Endothelial cell of umbilical vein (primary cell): Measurements from ENCODE around the gene MAP4K4. TPM values are rescaled to one million over a fixed set of nuclear protein-coding genes. Genes with fewer than 3 reads are reported as not detected.

Experiments
- BruUV-seq: library from RNA; stranded (reverse); fragments of 400-500 nt; replicated peaks from 2 replicates; lab custom pipeline; 2021; lab: Mats Ljungman, UMichigan
- CTCF ChIA-PET: fragments of 300-600, 350-600 bp; sonication (Branson Sonifier 250); formaldehyde crosslinking; loops from one replicate; lab custom pipeline; 2021; ENCODE audit warnings: antibody characterized with exemption, inconsistent platforms; lab: Charles Lee
- POLR2A ChIA-PET: fragments of 300-600, 350-600 bp; sonication (Branson Sonifier 250); formaldehyde crosslinking; loops from one replicate; lab custom pipeline; 2021; ENCODE audit warnings: antibody characterized with exemption, inconsistent platforms; lab: Charles Lee
- DNase-seq: peaks from one replicate; pipeline ENCODE4 v3.0.0-alpha.2; 2011; ENCODE audit warnings: low read depth, low spot score
- FAIRE-seq: peaks from 2 replicates; lab custom pipeline; 2011; peaks lifted over from hg19 to GRCh38; lab: Jason Lieb, UNC
- H2AFZ ChIP-seq: 2 replicates; pipeline ENCODE4 v1.6.0; 2012; ENCODE audit warnings: low read depth, low read length, control low read depth, inconsistent platforms
- H3K27ac ChIP-seq: 2 replicates; pipeline ENCODE4 v1.5.1; 2011; ENCODE audit warnings: low read depth, mild to moderate bottlenecking, control low read depth, low read length, moderate library complexity; ENCODE audit not compliant: insufficient read depth
- H3K27me3 ChIP-seq, 2 experiments: 2 replicates each; pipeline versions ENCODE4 v1.6.0 to v1.6.1; 2011; ENCODE audit warnings: low read length in 2 of 2, mixed read lengths in 1 of 2; ENCODE audit not compliant: control insufficient read depth in 2 of 2, insufficient read depth in 2 of 2
- H3K36me3 ChIP-seq, 2 experiments: 2 replicates in 1 of 2; 3 replicates in 1 of 2; pipeline ENCODE4 v1.5.1; 2011; ENCODE audit warnings: low read length in 2 of 2, mild to moderate bottlenecking in 1 of 2, moderate library complexity in 1 of 2; ENCODE audit not compliant: control insufficient read depth in 2 of 2, insufficient read depth in 2 of 2; ENCODE audit errors: extremely low read depth in 1 of 2
- H3K4me1 ChIP-seq: 3 replicates; pipeline ENCODE4 v1.5.1; 2011; ENCODE audit warnings: mild to moderate bottlenecking, low read length; ENCODE audit not compliant: control insufficient read depth, insufficient read depth; ENCODE audit errors: extremely low read depth
- H3K4me2 ChIP-seq: 2 replicates; pipeline ENCODE4 v1.6.1; 2011; ENCODE audit warnings: low read length, control low read depth, mixed read lengths; ENCODE audit not compliant: insufficient read depth
- H3K4me3 ChIP-seq, 3 experiments: fragments of 200-600 bp in 1 of 3; sonication (generic), shearing (Covaris generic) in 1 of 3; replicated peaks in 1 of 3; 2 replicates each; pipeline ENCODE4 v1.5.1; 2011 to 2016; ENCODE audit warnings: control low read depth in 3 of 3, low read length in 3 of 3, mild to moderate bottlenecking in 2 of 3, inconsistent platforms in 1 of 3, low read depth in 1 of 3, moderate library complexity in 1 of 3; ENCODE audit not compliant: insufficient read depth in 1 of 3
- H3K79me2 ChIP-seq: 2 replicates; pipeline ENCODE4 v1.6.0; 2012; ENCODE audit warnings: low read length, inconsistent platforms; ENCODE audit not compliant: control insufficient read depth, insufficient read depth
- H3K9ac ChIP-seq: replicated peaks from 2 replicates; pipeline ENCODE3; 2011; ENCODE audit warnings: low read length, control low read depth; ENCODE audit not compliant: insufficient read depth; ENCODE audit errors: extremely low read depth
- H3K9me1 ChIP-seq: replicated peaks from 3 replicates; pipeline ENCODE4 v1.6.0; 2011; ENCODE audit warnings: mild to moderate bottlenecking, low read length; ENCODE audit not compliant: control insufficient read depth, insufficient read depth; ENCODE audit errors: extremely low read depth
- H3K9me3 ChIP-seq: replicated peaks from 2 replicates; pipeline ENCODE4 v1.5.1; 2012; ENCODE audit warnings: low read length, inconsistent platforms; ENCODE audit not compliant: control insufficient read depth, insufficient read depth
- H4K20me1 ChIP-seq: replicated peaks from 2 replicates; pipeline ENCODE3; 2011; ENCODE audit warnings: mild to moderate bottlenecking, low read length; ENCODE audit not compliant: control insufficient read depth, insufficient read depth; ENCODE audit errors: extremely low read depth
- EZH2 ChIP-seq: IDR thresholded peaks from 2 replicates; pipeline ENCODE4 v1.6.1; 2012; ENCODE audit warnings: borderline replicate concordance, low read depth, mild to moderate bottlenecking, moderate library complexity, low read length, inconsistent platforms; ENCODE audit not compliant: severe bottlenecking
- FOS ChIP-seq: IDR thresholded peaks from 2 replicates; pipeline ENCODE4 v1.6.1; 2011; ENCODE audit warnings: mild to moderate bottlenecking, low read length, moderate library complexity, borderline replicate concordance; ENCODE audit not compliant: insufficient read depth
- GATA2 ChIP-seq: IDR thresholded peaks from 2 replicates; pipeline ENCODE4 v1.7.0; 2011; ENCODE audit warnings: low read depth, mild to moderate bottlenecking, moderate library complexity, mixed read lengths, low read length; ENCODE audit not compliant: insufficient read length, insufficient read depth
- JUN ChIP-seq: IDR thresholded peaks from 2 replicates; pipeline ENCODE4 v1.6.1; 2011; ENCODE audit warnings: borderline replicate concordance, low read depth; ENCODE audit not compliant: insufficient read length, insufficient read depth
- MYC ChIP-seq: IDR thresholded peaks from one replicate; pipeline ENCODE4 v1.6.1; 2011; ENCODE audit warnings: mild to moderate bottlenecking, low read depth, low read length
- POLR2A ChIP-seq: IDR thresholded peaks from 2 replicates; pipeline ENCODE4 v1.6.1; 2012; ENCODE audit warnings: low read depth, mild to moderate bottlenecking, control low read depth, low read length
- POLR2AphosphoS5 ChIP-seq: IDR thresholded peaks from 2 replicates; pipeline ENCODE4 v1.6.1; 2012; ENCODE audit warnings: low read depth, mild to moderate bottlenecking, control low read depth, low read length, moderate library complexity; ENCODE audit not compliant: insufficient read depth
- dilution Hi-C: fragments of 300-500 bp; cut with MboI; formaldehyde crosslinking; loops from one replicate; pipeline ENCODE4 v1.15.0; 2019; ENCODE audit warnings: low sequenced_read_pairs; ENCODE audit not compliant: extremely low pct_ligation_motif_present
- intact Hi-C: fragments of 100-400 bp; cut with micrococcal nuclease; formaldehyde crosslinking; loops from one replicate; pipeline ENCODE4 v1.10.0; 2022
- polyA plus RNA-seq, 4 experiments: library from polyadenylated mRNA; depleted of rRNA in 3 of 4; stranded (reverse) in 3 of 4; unstranded in 1 of 4; fragments of >200 nt; gene quantifications; 2 replicates each; pipeline versions ENCODE4 v1.2.1 to v1.2.3, GENCODE V29; 2011 to 2012; ENCODE audit warnings: missing spikeins in 1 of 4
- total RNA-seq: library from RNA; stranded (reverse); gene quantifications from 2 replicates; pipeline ENCODE4 v1.2.3, GENCODE V29; 2021
- TF ChIP-seq, protein P1 (sequence below): IDR thresholded peaks from 2 replicates; pipeline ENCODE4 v1.6.1; 2011; ENCODE audit not compliant: insufficient read depth, insufficient read length
- TF ChIP-seq, protein P2 (sequence below), 2 donors: IDR thresholded peaks; 1 replicate in 1 of 2; 2 replicates in 1 of 2; pipeline ENCODE4 v1.5.1; 2011; ENCODE audit warnings: low read length in 2 of 2, mild to moderate bottlenecking in 2 of 2, moderate library complexity in 2 of 2, control low read depth in 1 of 2, inconsistent platforms in 1 of 2, low read depth in 1 of 2; ENCODE audit not compliant: insufficient read depth in 1 of 2; ENCODE audit errors: extremely low read depth in 1 of 2

The MAP4K4 gene
- total and polyA plus RNA-seq, 2 donors (not counting 3 experiments of a cell fraction or from before 2014, with no cell fraction given), result 79.4 to 269 TPM

DNA sequence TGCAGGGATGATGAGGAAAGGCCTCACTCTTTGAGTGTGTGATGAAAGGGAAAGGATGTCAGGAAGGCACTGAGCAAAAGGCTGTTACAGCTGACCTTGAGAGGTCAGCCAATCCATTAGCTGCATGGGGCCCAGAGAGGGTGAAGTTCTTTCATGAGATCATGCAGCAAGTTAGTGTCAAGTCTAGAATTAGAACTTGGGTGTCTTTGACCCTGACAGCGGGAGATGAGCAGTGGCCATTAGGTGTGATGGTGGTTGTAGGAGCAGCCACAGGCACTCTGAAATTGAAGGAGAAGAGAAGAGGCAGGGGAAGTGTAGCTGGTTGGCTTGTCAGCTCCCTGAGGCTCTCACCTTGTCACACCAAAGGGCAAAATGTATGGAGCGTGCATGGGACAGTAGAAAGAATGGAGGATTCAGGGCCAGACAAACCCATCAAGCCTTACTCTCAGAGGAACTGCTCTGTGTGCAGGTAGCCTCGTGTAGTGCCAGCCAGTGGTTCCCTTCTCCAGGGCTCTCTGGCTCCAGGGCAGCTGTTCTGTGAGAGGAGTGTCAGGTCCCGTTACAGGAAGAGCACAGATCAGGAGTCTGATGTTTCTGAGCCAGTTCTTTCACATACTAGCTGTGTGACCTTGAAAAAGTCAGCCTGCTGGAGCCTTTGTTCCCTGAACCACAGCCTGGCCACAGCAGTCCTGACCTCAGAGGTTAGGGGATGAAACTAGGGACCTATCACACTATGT, 35.9 kb downstream of the MAP4K4 start:
- H3K79me2 ChIP-seq, result peaks cover 100% of the 10 kb centered on the region
- CTCF ChIA-PET, result interaction anchor here (1.4 to 1.9 kb wide), 2 partner anchors 90 to 98 kb away, joined by 5 to 6 read pairs; no protein-coding TSS in a partner anchor
- no peak for TF ChIP-seq POLR2A
- no peak for TF ChIP-seq EZH2
- no peak for TF ChIP-seq FOS
- TF ChIP-seq, protein P1, sequence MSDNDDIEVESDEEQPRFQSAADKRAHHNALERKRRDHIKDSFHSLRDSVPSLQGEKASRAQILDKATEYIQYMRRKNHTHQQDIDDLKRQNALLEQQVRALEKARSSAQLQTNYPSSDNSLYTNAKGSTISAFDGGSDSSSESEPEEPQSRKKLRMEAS, result no peak
- DNase-seq (no peak), FAIRE-seq (no peak)
- intact Hi-C loops (no loop called here), dilution Hi-C loops (no loop called here)
- H3K4me2 ChIP-seq, result no peak overlapping the region
- no peaks in the 10 kb centered on the region for H3K27me3 ChIP-seq
- BruUV-seq, result no TSS peak
- H4K20me1 ChIP-seq, result peaks cover 23% of the 10 kb centered on the region
- H3K36me3 ChIP-seq, result no peaks in the 10 kb centered on the region
- no peak overlapping the region for H3K9ac ChIP-seq
- H3K27ac ChIP-seq, result no peak overlapping the region
- H3K9me3 ChIP-seq, result no peaks in the 10 kb centered on the region
- POLR2A ChIA-PET, result no interaction called here
- H3K4me3 ChIP-seq, result no peak overlapping the region
- H3K4me1 ChIP-seq, result peaks cover 39% of the 10 kb centered on the region
- no peak overlapping the region for H2AFZ ChIP-seq
- no peaks in the 10 kb centered on the region for H3K9me1 ChIP-seq

DNA sequence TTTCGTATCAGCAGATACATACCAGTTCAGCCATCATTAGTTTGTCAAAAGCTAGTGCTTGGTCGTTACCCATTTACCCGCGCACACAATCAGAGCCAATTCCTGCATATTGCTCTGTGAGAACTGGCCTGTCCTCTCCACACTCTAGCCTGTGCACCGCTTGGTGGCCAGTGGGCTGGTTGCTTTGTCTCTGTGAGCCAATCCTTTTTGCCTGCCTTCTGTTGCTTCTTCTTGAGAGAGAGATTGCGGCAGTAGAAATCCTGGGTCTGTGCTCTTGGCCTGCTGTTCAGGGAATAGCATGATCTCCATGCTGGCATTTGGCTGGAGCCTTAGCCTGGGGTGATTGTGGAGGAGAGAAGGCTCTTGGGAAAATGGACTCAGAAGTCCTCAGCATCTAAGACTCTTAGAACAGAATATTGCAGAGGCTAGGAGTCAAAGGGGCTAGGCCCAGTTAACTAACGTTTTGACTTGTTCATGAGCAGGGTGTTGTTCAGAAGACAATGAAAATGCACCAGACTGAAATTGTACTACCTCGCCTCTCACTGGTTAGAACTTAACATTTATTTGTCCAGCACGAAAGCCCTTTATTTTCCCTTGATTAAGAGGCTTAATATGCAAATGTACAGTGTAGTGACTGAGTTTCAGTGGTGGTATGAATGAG, 37.1 kb downstream of the MAP4K4 start:
- DNase-seq (no peak), FAIRE-seq (no peak)
- Histone ChIP-seq H3K36me3 (no peaks in the 10 kb centered on the region), H3K9me3 (no peaks in the 10 kb centered on the region), H3K9ac (no peak overlapping the region), H3K4me3 (no peak overlapping the region), H3K27ac (no peak overlapping the region), H3K4me1 (peaks cover 39% of the 10 kb centered on the region), H3K27me3 (no peaks in the 10 kb centered on the region), H3K79me2 (peaks cover 100% of the 10 kb centered on the region), H4K20me1 (peaks cover 21% of the 10 kb centered on the region), H3K9me1 (no peaks in the 10 kb centered on the region), H3K4me2 (no peak overlapping the region), H2AFZ (no peak overlapping the region)
- POLR2A ChIA-PET, result no interaction called here
- dilution Hi-C loops, result no loop called here
- no peak for TF ChIP-seq EZH2
- TF ChIP-seq GATA2, result no peak
- TF ChIP-seq, protein P1, result no peak
- TF ChIP-seq POLR2A, result no peak
- TF ChIP-seq FOS, result no peak
- TF ChIP-seq POLR2AphosphoS5, result no peak
- TF ChIP-seq MYC, result no peak
- TF ChIP-seq, protein P2, sequence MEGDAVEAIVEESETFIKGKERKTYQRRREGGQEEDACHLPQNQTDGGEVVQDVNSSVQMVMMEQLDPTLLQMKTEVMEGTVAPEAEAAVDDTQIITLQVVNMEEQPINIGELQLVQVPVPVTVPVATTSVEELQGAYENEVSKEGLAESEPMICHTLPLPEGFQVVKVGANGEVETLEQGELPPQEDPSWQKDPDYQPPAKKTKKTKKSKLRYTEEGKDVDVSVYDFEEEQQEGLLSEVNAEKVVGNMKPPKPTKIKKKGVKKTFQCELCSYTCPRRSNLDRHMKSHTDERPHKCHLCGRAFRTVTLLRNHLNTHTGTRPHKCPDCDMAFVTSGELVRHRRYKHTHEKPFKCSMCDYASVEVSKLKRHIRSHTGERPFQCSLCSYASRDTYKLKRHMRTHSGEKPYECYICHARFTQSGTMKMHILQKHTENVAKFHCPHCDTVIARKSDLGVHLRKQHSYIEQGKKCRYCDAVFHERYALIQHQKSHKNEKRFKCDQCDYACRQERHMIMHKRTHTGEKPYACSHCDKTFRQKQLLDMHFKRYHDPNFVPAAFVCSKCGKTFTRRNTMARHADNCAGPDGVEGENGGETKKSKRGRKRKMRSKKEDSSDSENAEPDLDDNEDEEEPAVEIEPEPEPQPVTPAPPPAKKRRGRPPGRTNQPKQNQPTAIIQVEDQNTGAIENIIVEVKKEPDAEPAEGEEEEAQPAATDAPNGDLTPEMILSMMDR (IDR thresholded peaks at IDR 0.05; ENCODE audit: extremely low read depth in 1 of 2, insufficient read depth in 1 of 2, low read depth in 1 of 2, low read length in 2 of 2), result no peak
- no peak for TF ChIP-seq JUN
- intact Hi-C loops, result no loop called here
- BruUV-seq, result no TSS peak
- CTCF ChIA-PET, result no interaction called here
